HG03108 (cell line): ENCODE results near the gene C4A.
"Not testable (repeated sequence)": the region's sequence is repeated elsewhere in the genome, so short reads cannot be mapped to it uniquely, and the experiment has no call there.

Experiments used
- ATAC-seq: cut with Tn5 transposase; IDR thresholded peaks from one replicate; pipeline ENCODE4 v1.9.1; 2021; ENCODE audit warnings: moderate library complexity; ENCODE audit not compliant: unreplicated experiment

C4A gene

DNA sequence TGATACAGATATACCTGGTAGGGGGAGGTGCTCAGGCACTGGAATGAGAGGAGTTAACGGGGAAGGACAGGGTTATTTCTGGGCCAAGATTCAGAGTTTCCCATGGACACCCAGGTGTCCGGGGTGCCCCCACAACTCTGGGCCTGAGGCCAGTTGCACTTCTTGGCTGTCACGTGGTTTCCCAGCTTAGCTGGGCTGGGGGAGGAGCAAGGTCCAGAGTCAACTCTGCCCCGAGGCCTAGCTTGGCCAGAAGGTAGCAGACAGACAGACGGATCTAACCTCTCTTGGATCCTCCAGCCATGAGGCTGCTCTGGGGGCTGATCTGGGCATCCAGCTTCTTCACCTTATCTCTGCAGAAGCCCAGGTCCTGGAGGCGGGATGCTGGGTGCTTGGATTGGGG lies 32.7 kb downstream of the C4A start, which contains the start of gene C4B:
TSS of gene C4B (plus strand) at position 249 of the 400 bp plus-strand sequence. CDS start at position 300, 51 bp downstream.
- not testable (repeated sequence) for ATAC-seq

DNA sequence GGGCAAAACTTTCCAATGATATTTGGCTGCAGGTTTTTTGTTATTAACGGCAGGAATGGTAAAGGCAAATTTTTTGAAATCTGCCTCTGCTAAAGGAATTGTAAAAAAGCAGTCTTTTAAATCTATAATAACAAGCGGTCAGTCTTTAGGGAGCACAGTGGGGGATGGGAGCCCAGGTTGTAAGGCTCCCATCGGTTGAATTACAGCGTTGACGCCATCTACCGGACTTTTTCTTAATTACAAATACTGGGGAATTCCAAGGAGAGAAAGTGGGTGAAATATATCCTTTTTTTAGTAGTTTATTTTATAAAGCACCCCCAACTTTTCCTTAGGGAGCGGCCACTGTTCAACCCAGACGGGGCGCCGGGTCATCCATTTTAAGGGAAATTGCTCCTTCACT lies 40.2 kb downstream of the C4A start:
- ATAC-seq, result not testable (repeated sequence)

DNA sequence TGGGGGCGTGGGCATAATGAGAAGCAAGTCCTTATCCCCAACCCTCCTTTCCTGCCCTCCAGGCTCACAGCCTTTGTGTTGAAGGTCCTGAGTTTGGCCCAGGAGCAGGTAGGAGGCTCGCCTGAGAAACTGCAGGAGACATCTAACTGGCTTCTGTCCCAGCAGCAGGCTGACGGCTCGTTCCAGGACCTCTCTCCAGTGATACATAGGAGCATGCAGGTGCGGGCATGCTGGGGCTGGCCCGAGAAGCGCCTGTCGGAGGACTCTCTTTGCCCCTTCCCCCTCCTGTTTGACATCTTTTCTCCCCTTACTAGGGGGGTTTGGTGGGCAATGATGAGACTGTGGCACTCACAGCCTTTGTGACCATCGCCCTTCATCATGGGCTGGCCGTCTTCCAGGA lies 46.8 kb downstream of the C4A start:
- not testable (repeated sequence) for ATAC-seq

DNA sequence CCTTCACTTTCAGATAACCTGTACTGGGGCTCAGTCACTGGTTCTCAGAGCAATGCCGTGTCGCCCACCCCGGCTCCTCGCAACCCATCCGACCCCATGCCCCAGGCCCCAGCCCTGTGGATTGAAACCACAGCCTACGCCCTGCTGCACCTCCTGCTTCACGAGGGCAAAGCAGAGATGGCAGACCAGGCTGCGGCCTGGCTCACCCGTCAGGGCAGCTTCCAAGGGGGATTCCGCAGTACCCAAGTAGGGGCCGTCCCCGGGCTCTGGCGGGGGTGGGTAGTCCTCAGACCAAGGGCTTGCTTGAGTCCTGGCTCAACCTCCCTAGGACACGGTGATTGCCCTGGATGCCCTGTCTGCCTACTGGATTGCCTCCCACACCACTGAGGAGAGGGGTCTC lies 47.7 kb downstream of the C4A start:
- not testable (repeated sequence) for ATAC-seq

DNA sequence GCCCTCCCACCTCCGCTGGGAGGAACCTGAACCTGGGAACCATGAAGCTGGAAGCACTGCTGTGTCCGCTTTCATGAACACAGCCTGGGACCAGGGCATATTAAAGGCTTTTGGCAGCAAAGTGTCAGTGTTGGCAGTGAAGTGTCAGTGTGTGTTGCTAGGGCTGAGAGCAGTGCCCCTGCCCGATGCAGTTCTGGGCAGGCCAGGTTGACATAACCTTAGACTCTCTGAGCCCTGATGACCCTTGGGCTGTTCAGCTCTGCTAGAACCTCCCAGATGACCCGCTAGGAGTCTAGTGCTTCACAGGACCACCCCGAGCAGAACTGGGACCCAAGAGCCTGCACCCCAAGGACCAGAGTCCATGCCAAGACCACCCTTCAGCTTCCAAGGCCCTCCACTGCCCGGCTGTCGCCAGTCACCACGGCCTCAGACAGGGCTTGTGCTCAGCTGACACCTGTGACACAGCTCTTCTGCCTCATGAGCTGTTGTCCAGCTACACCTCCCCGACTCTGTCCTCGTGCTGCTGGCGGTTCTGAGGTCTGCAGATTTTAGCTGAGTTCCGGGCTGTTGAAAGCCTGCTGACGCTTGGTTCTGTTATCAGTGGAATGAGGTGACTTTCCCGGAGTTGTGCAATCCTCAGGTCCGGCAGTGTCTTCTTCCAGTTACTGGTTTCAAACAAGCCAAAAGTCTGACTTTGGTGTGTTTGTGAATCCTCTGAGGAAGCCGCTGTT lies 53.6 kb downstream of the C4A start:
- ATAC-seq, result not testable (repeated sequence)

DNA sequence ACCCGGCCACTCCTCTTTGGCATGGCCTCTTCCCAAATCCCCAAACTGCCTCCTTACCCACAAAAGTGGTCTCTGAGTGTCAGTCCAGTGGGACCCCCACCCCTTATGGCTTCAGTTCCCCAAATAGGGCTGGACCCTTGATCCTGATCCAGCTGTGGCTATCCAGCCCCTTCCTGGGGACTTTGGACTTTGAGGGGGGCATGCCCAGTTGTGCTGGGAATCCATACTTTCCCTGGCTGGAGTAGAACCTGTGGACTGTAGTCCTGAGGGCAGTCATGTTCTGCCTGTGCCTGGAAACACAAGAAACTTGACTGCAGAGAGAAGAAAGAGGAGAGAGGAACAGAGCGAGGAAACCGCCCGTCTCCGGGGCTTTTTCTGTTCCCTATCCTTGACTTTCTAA lies 55.3 kb downstream of the C4A start:
- not testable (repeated sequence) for ATAC-seq

DNA sequence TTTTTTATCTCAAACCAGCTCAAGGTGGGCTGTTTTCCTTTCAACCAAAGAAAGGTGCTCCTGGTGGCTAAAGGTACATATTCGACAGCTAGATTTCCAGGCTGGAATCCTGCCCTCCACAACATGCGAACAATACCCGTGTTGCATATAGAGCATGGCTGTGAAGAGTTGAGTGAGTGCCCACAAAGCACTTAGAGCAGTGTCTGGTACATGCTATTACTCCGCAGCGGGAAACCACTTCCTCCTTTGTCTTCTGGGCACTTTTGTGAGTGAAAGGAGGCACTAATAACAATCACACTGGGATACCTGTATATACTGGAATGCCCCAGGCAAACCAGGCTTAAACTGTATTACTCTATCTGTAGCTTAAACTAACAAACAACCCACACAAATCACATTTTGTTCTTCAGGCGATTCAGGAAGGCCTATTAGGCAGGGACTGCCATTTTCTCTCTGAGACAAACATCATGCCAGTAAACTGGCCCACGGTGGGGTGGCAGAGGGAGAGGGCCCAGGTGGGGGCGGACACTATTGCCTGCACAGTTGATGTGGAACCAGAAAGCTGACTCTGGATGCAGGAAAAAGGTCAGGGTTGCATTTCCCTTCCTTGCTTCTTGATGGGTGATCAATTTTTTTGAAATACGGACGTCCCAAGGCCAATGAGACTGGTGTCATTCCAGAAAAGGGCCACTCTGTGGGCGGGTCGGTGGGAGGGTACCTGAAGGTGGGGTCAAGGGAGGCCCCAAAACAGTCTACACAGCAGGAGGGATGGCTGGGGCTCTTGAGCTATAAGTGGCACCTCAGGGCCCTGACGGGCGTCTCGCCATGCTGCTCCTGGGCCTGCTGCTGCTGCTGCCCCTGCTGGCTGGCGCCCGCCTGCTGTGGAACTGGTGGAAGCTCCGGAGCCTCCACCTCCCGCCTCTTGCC lies 56.0 kb downstream of the C4A start, which contains the start of gene CYP21A2:
TSS of gene CYP21A2 (plus strand) at position 818 of the 927 bp plus-strand sequence. CDS start at position 826, 8 bp downstream.
- ATAC-seq, result not testable (repeated sequence)

DNA sequence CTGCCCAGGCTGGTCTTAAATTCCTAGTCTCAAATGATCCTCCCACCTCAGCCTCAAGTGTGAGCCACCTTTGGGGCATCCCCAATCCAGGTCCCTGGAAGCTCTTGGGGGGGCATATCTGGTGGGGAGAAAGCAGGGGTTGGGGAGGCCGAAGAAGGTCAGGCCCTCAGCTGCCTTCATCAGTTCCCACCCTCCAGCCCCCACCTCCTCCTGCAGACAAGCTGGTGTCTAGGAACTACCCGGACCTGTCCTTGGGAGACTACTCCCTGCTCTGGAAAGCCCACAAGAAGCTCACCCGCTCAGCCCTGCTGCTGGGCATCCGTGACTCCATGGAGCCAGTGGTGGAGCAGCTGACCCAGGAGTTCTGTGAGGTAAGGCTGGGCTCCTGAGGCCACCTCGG lies 57.0 kb downstream of the C4A start:
- ATAC-seq, result not testable (repeated sequence)

DNA sequence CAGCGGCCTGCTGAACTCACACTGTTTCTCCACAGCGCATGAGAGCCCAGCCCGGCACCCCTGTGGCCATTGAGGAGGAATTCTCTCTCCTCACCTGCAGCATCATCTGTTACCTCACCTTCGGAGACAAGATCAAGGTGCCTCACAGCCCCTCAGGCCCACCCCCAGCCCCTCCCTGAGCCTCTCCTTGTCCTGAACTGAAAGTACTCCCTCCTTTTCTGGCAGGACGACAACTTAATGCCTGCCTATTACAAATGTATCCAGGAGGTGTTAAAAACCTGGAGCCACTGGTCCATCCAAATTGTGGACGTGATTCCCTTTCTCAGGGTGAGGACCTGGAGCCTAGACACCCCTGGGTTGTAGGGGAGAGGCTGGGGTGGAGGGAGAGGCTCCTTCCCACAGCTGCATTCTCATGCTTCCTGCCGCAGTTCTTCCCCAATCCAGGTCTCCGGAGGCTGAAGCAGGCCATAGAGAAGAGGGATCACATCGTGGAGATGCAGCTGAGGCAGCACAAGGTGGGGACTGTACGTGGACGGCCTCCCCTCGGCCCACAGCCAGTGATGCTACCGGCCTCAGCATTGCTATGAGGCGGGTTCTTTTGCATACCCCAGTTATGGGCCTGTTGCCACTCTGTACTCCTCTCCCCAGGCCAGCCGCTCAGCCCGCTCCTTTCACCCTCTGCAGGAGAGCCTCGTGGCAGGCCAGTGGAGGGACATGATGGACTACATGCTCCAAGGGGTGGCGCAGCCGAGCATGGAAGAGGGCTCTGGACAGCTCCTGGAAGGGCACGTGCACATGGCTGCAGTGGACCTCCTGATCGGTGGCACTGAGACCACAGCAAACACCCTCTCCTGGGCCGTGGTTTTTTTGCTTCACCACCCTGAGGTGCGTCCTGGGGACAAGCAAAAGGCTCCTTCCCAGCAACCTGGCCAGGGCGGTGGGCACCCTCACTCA lies 57.7 kb downstream of the C4A start:
- not testable (repeated sequence) for ATAC-seq

DNA sequence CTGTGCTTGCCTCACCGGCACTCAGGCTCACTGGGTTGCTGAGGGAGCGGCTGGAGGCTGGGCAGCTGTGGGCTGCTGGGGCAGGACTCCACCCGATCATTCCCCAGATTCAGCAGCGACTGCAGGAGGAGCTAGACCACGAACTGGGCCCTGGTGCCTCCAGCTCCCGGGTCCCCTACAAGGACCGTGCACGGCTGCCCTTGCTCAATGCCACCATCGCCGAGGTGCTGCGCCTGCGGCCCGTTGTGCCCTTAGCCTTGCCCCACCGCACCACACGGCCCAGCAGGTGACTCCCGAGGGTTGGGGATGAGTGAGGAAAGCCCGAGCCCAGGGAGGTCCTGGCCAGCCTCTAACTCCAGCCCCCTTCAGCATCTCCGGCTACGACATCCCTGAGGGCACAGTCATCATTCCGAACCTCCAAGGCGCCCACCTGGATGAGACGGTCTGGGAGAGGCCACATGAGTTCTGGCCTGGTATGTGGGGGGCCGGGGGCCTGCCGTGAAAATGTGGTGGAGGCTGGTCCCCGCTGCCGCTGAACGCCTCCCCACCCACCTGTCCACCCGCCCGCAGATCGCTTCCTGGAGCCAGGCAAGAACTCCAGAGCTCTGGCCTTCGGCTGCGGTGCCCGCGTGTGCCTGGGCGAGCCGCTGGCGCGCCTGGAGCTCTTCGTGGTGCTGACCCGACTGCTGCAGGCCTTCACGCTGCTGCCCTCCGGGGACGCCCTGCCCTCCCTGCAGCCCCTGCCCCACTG lies 58.6 kb downstream of the C4A start:
- ATAC-seq, result not testable (repeated sequence)

DNA sequence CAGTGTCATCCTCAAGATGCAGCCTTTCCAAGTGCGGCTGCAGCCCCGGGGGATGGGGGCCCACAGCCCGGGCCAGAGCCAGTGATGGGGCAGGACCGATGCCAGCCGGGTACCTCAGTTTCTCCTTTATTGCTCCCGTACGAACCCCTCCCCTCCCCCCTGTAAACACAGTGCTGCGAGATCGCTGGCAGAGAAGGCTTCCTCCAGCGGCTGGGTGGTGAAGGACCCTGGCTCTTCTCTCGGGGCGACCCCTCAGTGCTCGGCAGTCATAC lies 59.1 kb downstream of the C4A start:
- not testable (repeated sequence) for ATAC-seq

DNA sequence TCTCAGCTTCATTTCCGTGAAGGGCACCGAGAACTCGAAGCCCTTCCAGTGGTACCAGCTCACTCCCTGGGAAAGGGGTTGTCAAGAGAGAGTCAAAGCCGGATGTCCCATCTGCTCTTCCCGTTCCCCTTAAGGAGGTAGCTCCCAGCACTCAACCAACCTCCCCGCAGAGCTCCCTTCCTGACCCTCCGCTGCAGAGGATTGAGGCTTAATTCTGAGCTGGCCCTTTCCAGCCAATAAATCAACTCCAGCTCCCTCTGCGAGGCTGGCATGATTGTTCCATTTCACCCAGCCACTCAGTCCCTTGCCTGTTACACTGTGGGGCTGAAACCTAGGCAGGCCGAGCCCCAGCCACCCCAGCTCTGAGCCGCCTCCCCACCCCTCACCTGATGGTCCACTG lies 59.5 kb downstream of the C4A start:
- ATAC-seq, result not testable (repeated sequence)

DNA sequence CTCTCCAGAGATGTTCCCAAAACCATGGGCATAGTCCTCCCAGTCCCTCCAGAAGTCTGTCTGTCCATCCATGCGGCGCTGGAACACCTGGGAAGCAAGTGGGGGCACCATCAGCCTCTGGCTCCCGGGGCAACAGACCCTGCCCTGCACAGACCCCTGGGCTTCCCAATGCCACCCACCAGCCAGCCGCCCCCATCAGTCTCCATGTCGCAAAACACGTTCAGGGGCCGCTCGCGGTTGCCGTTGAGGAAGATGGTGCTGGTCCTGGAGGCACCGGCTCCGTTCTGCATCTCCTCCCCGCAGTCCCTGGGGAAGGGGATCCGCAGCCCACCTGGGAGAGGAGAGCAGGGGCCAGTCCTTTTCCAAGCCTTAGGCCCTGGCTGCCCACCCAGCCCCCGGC lies 60.4 kb downstream of the C4A start:
- not testable (repeated sequence) for ATAC-seq

DNA sequence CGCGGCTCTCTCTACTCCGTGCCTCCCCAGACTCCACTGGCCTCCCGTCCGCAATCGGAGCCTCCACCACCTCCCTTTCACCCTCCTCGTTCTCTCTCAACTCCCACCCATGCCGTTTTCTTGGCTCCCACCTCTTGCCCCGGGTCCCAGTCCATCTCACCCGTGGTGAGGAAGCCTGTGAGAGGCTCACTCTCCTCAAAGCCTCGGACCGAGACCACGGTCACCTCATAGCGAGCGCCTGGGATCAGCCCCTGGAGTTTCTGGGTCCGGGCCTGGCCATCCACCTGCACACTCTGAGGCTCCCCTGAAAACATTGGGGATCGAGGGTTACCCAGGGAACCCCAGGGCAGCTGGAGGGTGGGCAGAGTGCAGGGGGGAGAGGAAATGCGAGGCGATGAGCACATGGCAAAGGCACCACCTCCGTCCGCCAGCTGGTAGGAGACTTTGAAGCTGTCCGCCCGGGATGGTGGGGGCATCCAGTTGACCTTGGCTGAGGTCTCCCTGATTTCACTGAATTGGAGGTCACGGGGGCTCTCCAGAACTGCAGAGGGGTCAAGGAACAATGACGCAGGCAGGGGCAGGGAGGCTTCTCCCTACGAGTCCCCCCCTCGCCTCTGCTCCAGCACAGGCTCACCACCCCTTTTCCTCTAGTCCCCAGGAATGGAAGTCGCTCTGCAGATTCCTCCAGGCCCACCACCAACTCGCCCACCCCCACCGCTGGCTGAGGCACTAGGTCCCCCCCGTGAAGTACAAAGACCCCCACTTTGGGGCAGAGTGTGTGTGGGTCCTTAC lies 61.9 kb downstream of the C4A start:
- ATAC-seq, result not testable (repeated sequence)

DNA sequence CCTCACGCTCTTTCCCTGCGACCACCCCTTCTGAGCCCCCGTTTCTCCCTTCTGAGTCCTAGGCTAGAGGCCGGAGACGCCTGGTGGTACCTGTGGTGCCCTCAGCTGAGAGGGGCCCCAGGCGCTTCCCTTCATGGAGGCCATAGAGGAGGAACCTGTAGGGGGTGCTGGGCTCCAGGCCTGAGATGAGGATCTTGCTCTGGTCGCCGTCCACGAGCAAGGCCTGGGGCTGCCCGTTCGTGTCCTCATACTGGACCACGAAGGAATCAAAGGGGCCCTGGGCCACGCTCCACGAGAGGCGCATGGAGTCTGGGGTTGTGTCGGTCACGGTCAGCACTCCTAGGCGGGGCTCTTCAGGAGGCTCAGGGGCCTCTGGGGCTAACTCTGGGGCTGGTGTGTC lies 63.1 kb downstream of the C4A start:
- not testable (repeated sequence) for ATAC-seq

DNA sequence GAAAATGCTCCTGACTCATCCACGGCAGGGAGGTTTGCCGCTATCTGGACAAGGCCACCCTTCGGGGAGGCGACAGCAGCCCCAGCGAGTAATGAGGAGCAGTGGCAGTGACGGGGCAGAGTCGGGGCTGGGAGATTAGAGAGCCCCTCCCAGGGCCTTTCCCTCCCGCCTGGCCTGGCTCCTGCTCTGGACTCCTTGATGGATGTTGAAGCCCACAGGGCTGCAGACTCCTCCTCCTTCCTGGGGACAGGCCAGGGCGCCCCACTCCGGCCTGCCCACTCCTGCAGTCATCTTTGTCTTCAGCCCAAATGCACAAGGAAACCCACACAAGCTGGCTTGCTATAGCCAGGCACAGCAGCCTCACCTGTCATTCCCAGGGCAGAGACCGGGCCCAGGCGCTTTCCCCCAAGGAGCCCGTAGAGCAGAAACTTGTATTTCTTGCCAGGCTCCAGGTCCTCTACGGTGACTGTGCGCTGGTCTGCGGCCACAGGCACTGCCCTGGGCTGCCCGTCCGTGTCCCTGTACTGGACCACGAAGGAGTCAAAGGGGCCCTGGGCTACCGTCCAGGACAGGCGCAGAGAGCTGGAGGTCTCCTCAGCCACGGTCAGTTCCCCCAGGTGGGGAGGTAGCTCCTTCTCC lies 64.1 kb downstream of the C4A start:
- ATAC-seq, result no peak

DNA sequence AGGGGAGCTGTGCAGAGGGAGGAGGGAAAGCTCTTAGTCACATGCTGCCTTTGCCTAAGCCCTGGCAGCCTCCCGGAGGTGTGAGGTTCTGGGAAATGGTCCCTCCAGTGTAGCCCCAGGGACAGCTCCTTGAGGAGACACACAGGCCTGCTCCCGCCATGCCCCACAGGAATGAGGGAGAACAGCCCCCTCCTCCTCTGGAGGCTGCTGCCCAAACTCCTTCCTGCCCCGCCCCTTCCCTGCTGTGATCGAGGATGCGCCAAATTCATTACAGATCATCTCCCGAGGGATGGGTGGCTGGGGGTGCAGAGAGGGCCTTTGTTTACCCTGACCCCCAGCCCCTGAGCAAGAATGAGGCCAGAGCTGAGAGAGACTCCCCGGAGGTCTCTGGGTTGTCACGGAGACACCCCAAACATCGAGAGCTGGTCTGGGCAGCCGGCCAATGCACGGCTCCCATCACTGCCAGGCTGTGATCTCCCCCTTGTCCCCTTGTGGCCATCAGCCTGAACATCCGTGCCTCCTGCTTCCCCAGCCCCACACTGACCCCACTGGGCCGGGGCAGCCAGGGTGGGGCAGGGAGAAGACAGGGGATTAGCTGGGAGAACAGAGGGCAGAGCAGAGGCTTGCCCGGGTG lies 64.7 kb downstream of the C4A start:
- no peak for ATAC-seq

DNA sequence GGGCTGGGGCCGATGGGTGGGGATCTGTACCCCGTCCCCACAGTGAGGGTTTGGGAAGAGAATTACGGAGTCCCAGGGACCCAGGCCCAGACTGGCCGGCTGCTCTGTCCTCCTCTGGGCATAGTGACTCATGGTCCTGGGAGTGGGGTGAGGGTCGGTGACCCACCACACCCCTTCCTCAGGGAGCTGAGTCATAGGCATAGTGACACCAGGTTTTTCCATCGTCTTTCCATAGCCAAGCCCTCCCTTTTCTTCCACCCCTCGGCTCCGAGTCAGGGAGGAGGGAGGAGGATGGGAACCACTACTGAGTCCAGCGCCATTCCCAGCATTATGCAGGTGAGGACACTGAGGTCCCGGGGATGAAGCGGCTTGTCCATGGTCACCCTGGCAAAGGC lies 65.2 kb downstream of the C4A start:
- ATAC-seq, result no peak

DNA sequence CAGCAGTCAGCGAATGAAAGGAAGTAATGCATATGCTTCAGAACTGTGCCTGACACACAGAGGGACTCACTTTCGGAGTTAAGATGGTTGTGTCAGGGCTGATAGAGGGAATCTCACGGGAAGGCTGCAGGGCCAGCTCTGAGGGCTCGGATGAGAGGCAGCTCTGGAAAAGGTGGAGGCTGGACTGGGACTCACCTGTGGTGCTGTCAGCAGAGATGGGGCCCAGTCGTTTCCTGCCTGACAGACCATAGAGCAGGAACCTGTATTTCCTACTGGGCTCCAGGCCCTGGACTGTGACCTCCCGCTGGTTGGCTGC lies 65.6 kb downstream of the C4A start:
- ATAC-seq, result no peak
